Activated CD4-positive, alpha-beta T cell treated with anti-CD3 and anti-CD28 coated beads for 36 hours (primary cell): ENCODE data around the gene ERCC6L2. TPM values are rescaled to one million over a fixed set of nuclear protein-coding genes. Genes with fewer than 3 reads are reported as not detected.

Experiments
- ATAC-seq: fragments of 200-7000 bp; cut with Tn5 transposase; one replicate; pipeline ENCODE4 v1.10.0; 2021; ENCODE audit warnings: mild to moderate bottlenecking, moderate library complexity
- CTCF ChIA-PET: fragments of 350-600 bp; sonication (Branson Sonifier 250); formaldehyde crosslinking; loops from one replicate; lab custom pipeline; 2021; ENCODE audit warnings: antibody characterized with exemption; lab: Charles Lee
- POLR2A ChIA-PET: fragments of 350-600 bp; sonication (Branson Sonifier 250); formaldehyde crosslinking; loops from one replicate; lab custom pipeline; 2021; ENCODE audit warnings: antibody characterized with exemption, inconsistent platforms; lab: Charles Lee
- DNase-seq: peaks from one replicate; pipeline ENCODE4 v3.0.0-alpha.2; 2020
- H3K27ac Mint-ChIP-seq: one replicate; pipeline ENCODE4 v1.8.0; 2021; ENCODE audit warnings: mixed read lengths
- H3K27me3 Mint-ChIP-seq: one replicate; pipeline ENCODE4 v1.8.0; 2021; ENCODE audit warnings: mixed read lengths
- H3K36me3 Mint-ChIP-seq: one replicate; pipeline ENCODE4 v1.8.0; 2021; ENCODE audit warnings: low read depth, mixed read lengths
- H3K4me1 Mint-ChIP-seq: one replicate; pipeline ENCODE4 v1.8.0; 2021; ENCODE audit warnings: mixed read lengths
- H3K4me3 Mint-ChIP-seq: one replicate; pipeline ENCODE4 v1.8.0; 2021; ENCODE audit warnings: mild to moderate bottlenecking, moderate library complexity, mixed read lengths
- H3K9me3 Mint-ChIP-seq: one replicate; pipeline ENCODE4 v1.8.0; 2021; ENCODE audit warnings: low read depth, mixed read lengths
- intact Hi-C, 2 experiments: fragments of 100-400 bp; cut with DNase I in 1 of 2; cut with micrococcal nuclease in 1 of 2; formaldehyde crosslinking; loops; one replicate each; pipeline versions ENCODE4 v1.14.2 to v1.15.1; 2022 to 2024; cut with DNase I, micrococcal nuclease
- total RNA-seq, 2 experiments: library from RNA; stranded (reverse); gene quantifications; one replicate each; pipeline ENCODE4 v1.2.3, GENCODE V29; 2021

ERCC6L2 gene
- total RNA-seq, 2 experiments from 2014 or later = 24.0 to 25.9 TPM

DNA sequence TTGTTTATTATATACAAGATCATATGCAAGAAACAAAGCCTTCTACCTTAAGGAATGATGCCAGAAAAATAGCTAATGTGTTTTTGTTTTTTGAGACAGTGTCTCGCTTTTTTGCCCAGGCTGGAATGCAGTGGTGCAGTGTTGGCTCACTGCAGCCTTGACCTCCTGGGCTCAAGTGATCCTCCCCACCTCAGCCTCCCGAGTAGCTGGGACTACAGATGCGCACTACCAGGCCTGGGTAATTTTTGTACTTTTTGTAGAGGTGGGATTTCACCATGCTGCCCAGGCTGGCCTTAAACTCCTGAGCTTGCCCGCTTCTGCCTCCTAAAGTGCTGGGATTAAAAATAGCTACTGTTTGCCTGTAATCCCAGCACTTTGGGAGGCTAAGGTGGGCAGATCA, 15.1 kb downstream of the ERCC6L2 start:
- DNase-seq = no peak
- intact Hi-C loops = no loop called here
- Mint-ChIP-seq H3K4me3 (no peak overlapping the region), H3K27ac (no peak overlapping the region), H3K4me1 (peaks cover 51% of the 10 kb centered on the region), H3K36me3 (peaks cover 38% of the 10 kb centered on the region), H3K27me3 (no peaks in the 10 kb centered on the region), H3K9me3 (peaks cover 12% of the 10 kb centered on the region)
- ChIA-PET POLR2A (interaction anchor here (0.6 kb wide), 1 partner anchor 542 kb away, joined by 4 read pairs; no protein-coding TSS in a partner anchor), CTCF (interaction anchor here (1.0 to 1.6 kb wide), 3 partner anchors 12 to 265 kb away, joined by 3 to 4 read pairs (median 3); partner anchors contain the start of gene ERCC6L2)
- ATAC-seq = no peak

- no peak for DNase-seq
- no peak for ATAC-seq
- intact Hi-C loops = no loop called here
- peaks cover 50% of the 10 kb centered on the region for H3K4me1 Mint-ChIP-seq
- POLR2A ChIA-PET = interaction anchor here (0.6 kb wide), 1 partner anchor 542 kb away, joined by 4 read pairs; no protein-coding TSS in a partner anchor
- no peak overlapping the region for H3K27ac Mint-ChIP-seq
- H3K36me3 Mint-ChIP-seq = peaks cover 38% of the 10 kb centered on the region
- CTCF ChIA-PET = interaction anchor here (1.0 to 1.6 kb wide), 3 partner anchors 11 to 266 kb away, joined by 3 to 4 read pairs (median 3); partner anchors contain the start of gene ERCC6L2
- H3K27me3 Mint-ChIP-seq = no peaks in the 10 kb centered on the region
- peaks cover 14% of the 10 kb centered on the region for H3K9me3 Mint-ChIP-seq
- H3K4me3 Mint-ChIP-seq = no peak overlapping the region
Measured at GRCh38 chr9:95891067-95891671, 15.7 kb downstream of the ERCC6L2 start.

DNA sequence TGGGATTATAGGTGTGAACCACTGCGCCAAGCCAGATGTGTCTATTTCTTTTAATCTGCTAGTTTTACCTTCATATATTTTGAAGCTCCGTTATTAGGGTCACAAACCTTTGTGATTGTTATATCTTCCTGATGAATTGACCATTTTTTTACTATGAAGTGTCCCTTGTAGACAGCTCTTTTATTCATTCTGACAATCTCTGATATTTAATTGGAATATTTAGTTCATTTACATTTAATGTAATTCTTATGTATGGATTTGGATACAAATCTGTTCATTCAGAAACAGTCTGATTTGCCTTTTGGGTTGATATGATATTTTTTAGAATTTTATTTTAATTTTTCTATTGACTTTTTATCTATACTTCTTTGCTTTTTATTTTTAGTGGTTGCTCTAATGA, 17.2 kb downstream of the ERCC6L2 start:
- Mint-ChIP-seq H3K27ac (no peak overlapping the region), H3K4me3 (no peak overlapping the region), H3K4me1 (peaks cover 47% of the 10 kb centered on the region), H3K36me3 (peaks cover 33% of the 10 kb centered on the region), H3K9me3 (peaks cover 14% of the 10 kb centered on the region), H3K27me3 (no peaks in the 10 kb centered on the region)
- POLR2A ChIA-PET = no interaction called here
- CTCF ChIA-PET = no interaction called here
- intact Hi-C loops = no loop called here
- DNase-seq (no peak), ATAC-seq (no peak)

- H3K9me3 Mint-ChIP-seq = peaks cover 14% of the 10 kb centered on the region
- peaks cover 35% of the 10 kb centered on the region for H3K36me3 Mint-ChIP-seq
- CTCF ChIA-PET = interaction anchor here (1.2 to 1.4 kb wide), 2 partner anchors 42 to 217 kb away, joined by 3 to 4 read pairs; no protein-coding TSS in a partner anchor
- POLR2A ChIA-PET = no interaction called here
- no peak overlapping the region for H3K4me3 Mint-ChIP-seq
- ATAC-seq = no peak
- H3K27ac Mint-ChIP-seq = no peak overlapping the region
- H3K27me3 Mint-ChIP-seq = no peaks in the 10 kb centered on the region
- intact Hi-C loops = no loop called here
- DNase-seq = no peak
- H3K4me1 Mint-ChIP-seq = peaks cover 26% of the 10 kb centered on the region
Measured at GRCh38 chr9:95896580-95896979, 21.1 kb downstream of the ERCC6L2 start.

- intact Hi-C loops = no loop called here
- ATAC-seq = no peak
- CTCF ChIA-PET = interaction anchor here (0.8 to 1.9 kb wide), 4 partner anchors 9 to 93 kb away, joined by 3 to 4 read pairs (median 3); no protein-coding TSS in a partner anchor
Measured at GRCh38 chr9:95901506-95901905, 26.0 kb downstream of the ERCC6L2 start.

GRCh38 chr9:95903398-95903797, 27.9 kb downstream of the ERCC6L2 start:
- no peak for ATAC-seq
- no peak for DNase-seq
- Mint-ChIP-seq H3K36me3 (peaks cover 12% of the 10 kb centered on the region), H3K9me3 (no peaks in the 10 kb centered on the region), H3K27me3 (no peaks in the 10 kb centered on the region), H3K4me1 (peaks cover 9% of the 10 kb centered on the region), H3K27ac (no peak overlapping the region), H3K4me3 (no peak overlapping the region)
- POLR2A ChIA-PET = no interaction called here
- CTCF ChIA-PET = interaction anchor here (0.6 to 1.9 kb wide), 4 partner anchors 8 to 91 kb away, joined by 3 to 4 read pairs (median 4); no protein-coding TSS in a partner anchor
- intact Hi-C loops = no loop called here

More at GRCh38 chr9:95901506-95901905, 26.0 kb downstream of the ERCC6L2 start:
- Mint-ChIP-seq H3K36me3 (peaks cover 14% of the 10 kb centered on the region), H3K27ac (no peak overlapping the region), H3K27me3 (no peaks in the 10 kb centered on the region), H3K4me1 (peaks cover 12% of the 10 kb centered on the region), H3K9me3 (no peaks in the 10 kb centered on the region), H3K4me3 (no peak overlapping the region)
- POLR2A ChIA-PET = no interaction called here
- no peak for DNase-seq

- intact Hi-C loops = no loop called here
- H3K36me3 Mint-ChIP-seq = peaks cover 5% of the 10 kb centered on the region
- H3K27ac Mint-ChIP-seq = no peak overlapping the region
- ChIA-PET POLR2A (no interaction called here), CTCF (interaction anchor here (1.4 kb wide), 1 partner anchor 10 kb away, joined by 3 read pairs; no protein-coding TSS in a partner anchor)
- H3K9me3 Mint-ChIP-seq = no peaks in the 10 kb centered on the region
- H3K4me1 Mint-ChIP-seq = peaks cover 6% of the 10 kb centered on the region
- H3K4me3 Mint-ChIP-seq = no peak overlapping the region
- no peaks in the 10 kb centered on the region for H3K27me3 Mint-ChIP-seq
- ATAC-seq (peak; percentile 39), DNase-seq (no peak)
Measured at GRCh38 chr9:95907794-95908193, 32.3 kb downstream of the ERCC6L2 start.

DNA sequence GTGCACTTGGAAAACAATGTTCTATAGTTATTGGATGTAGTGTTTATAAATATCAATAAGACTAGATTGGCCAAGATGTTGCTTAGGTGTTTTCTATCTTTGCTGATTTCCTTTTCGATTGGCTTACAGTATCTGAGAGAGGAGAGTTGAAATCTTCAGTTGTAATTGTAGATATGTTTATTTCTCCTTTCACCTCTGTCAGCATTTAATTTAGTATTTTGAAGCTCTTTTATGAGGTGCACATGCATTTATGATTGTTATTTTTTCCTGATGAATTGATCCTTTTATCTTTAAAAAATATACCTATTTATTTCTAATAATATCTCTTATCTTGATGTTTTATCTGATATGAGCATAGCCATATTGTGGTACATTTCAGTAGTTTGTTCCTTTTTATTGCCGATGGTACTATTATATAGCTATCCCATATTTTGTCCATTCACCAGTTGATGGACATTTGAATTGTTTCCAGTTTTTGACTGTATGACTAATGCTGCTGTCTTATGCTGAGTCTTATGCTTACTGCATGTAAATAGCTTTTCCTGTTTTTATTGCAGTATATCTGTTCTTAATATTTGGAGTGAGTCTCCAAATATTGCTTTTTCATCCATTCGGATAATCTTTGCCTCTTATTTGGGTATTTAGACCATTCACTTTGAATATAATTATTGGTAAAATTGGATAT, 34.7 kb downstream of the ERCC6L2 start:
- intact Hi-C loops = no loop called here

GRCh38 chr9:95910770-95911340, 35.4 kb downstream of the ERCC6L2 start:
- Mint-ChIP-seq H3K27ac (no peak overlapping the region), H3K4me3 (no peak overlapping the region), H3K4me1 (peaks cover 5% of the 10 kb centered on the region), H3K36me3 (peaks cover 13% of the 10 kb centered on the region), H3K9me3 (no peaks in the 10 kb centered on the region), H3K27me3 (no peaks in the 10 kb centered on the region)
- POLR2A ChIA-PET = no interaction called here
- no peak for ATAC-seq
- DNase-seq = no peak
- intact Hi-C loops = no loop called here
- CTCF ChIA-PET = interaction anchor here (0.7 to 2.0 kb wide), 4 partner anchors 9 to 35 kb away, joined by 3 to 4 read pairs (median 4); partner anchors contain the start of gene ERCC6L2

More for the DNA sequence above, 34.7 kb downstream of the ERCC6L2 start:
- ChIA-PET POLR2A (no interaction called here), CTCF (interaction anchor here (0.7 to 2.0 kb wide), 3 partner anchors 8 to 34 kb away, joined by 3 to 4 read pairs (median 3); partner anchors contain the start of gene ERCC6L2)
- Mint-ChIP-seq H3K9me3 (no peaks in the 10 kb centered on the region), H3K4me1 (peaks cover 5% of the 10 kb centered on the region), H3K27ac (no peak overlapping the region), H3K27me3 (no peaks in the 10 kb centered on the region), H3K36me3 (peaks cover 10% of the 10 kb centered on the region), H3K4me3 (no peak overlapping the region)
- DNase-seq (no peak), ATAC-seq (no peak)

- no peak overlapping the region for H3K27ac Mint-ChIP-seq
- CTCF ChIA-PET = interaction anchor here (1.6 kb wide), 1 partner anchor 10 kb away, joined by 4 read pairs; no protein-coding TSS in a partner anchor
- intact Hi-C loops = no loop called here
Measured at GRCh38 chr9:95912773-95913172, 37.3 kb downstream of the ERCC6L2 start.

DNA sequence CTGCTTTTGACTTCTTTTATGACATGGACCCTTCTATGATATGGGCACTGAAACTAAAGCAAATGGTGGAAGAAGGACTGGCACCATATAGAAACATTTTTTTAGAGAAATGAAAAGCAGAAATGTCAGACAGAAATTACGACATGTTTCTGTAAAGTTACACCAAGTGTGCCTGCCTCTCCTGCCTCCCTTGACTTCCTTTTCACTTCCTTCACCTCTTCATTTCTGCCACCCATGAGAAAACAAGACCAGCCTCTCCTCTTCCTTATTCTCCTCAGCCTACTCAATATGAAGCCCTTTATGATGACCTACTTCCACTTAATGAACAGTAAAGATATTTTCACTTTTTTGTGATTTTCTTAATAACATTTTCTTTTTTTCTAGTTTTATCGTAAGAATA, 44.5 kb downstream of the ERCC6L2 start:
- no peak for ATAC-seq
- Mint-ChIP-seq H3K27me3 (no peaks in the 10 kb centered on the region), H3K9me3 (no peaks in the 10 kb centered on the region), H3K4me1 (no peaks in the 10 kb centered on the region), H3K27ac (no peak overlapping the region), H3K4me3 (no peak overlapping the region), H3K36me3 (peaks cover 30% of the 10 kb centered on the region)
- ChIA-PET POLR2A (no interaction called here), CTCF (interaction anchor here (0.6 kb wide), 1 partner anchor 13 kb away, joined by 3 read pairs; no protein-coding TSS in a partner anchor)
- no peak for DNase-seq
- intact Hi-C loops = no loop called here

More at GRCh38 chr9:95912773-95913172, 37.3 kb downstream of the ERCC6L2 start:
- Mint-ChIP-seq H3K9me3 (no peaks in the 10 kb centered on the region), H3K4me1 (peaks cover 4% of the 10 kb centered on the region), H3K27me3 (no peaks in the 10 kb centered on the region), H3K36me3 (peaks cover 21% of the 10 kb centered on the region), H3K4me3 (no peak overlapping the region)
- DNase-seq = no peak
- POLR2A ChIA-PET = no interaction called here
- no peak for ATAC-seq
